GM21723 (cell line): ENCODE measurements around the gene TNFRSF21.
"Not testable (repeated sequence)": the region's sequence is repeated elsewhere in the genome, so short reads cannot be mapped to it uniquely, and the experiment has no call there.

Source experiments
- ATAC-seq: cut with Tn5 transposase; IDR thresholded peaks from one replicate; pipeline ENCODE4 v1.9.1; 2021; ENCODE audit warnings: mild to moderate bottlenecking, moderate library complexity; ENCODE audit not compliant: unreplicated experiment

The TNFRSF21 gene

DNA sequence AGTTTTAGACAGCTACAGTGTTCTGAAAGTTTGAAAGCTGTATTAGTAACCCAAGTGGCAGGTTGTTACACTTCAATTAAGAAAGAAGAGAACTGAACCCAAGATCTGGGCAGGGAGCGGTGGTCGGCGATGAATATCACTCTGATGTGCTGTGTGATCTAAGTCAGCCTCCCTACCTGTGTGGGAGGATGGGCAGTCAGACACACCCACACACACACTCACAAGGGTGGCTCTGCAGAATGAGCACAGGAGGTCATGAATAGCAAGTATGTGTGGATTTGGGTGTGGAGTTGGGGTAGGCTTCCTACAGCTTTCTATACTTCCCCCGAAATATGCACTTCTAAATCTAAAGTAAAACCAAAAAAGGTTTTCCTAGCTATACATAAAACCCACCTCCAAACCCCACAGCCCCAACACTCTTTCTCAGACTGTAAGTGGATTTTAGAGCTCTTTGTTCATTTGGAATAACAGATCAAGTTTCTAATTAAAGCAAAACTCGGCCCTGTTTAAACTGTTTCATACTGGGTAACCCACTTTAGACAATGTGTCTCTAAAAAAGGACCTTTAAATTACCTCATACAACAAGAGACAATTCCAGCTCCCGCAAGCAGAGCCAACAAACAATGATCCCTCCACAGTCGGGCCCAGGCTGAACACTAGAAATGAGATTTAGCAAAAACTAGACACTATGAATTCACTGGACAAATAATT is 19.4 kb downstream of the TNFRSF21 start:
- no peak for ATAC-seq

DNA sequence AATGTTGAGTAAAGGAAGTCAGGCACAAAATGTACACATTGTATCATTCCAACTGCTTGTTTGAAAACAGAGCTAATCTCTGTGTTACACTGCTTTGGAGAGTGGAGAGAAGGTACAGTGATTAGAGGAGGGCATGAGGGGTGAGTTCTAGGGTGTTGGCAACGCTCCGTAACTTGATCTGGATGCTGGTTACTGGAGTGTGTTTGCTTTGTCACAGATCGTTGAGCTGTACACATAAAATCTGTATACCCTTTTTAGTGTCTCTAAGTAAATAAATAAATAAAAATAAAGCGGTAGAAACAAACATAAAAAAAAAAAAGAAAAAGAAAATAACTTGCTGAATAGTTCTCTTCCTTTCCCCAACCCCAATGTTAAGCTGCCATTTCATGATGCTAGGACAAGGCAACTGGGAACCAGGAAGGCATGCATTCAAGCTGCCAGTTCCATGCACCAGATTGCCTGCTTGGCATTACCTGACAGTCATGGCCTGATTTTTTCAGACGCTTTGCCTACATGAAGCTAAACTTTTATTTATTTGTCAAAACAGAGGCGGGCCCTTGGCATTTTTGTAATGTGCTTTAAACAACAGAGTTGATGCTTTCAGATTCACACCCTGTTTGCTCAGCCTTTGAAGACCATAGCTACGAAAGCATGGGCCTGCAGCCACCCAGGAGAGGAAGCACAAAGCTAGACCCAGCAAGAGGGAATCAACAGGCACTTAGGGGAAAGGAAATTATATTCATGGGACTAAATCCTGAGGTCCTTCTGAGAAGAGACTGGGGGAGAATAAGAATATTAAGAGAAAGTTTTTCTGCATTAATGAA is 21.2 kb downstream of the TNFRSF21 start:
- ATAC-seq = no peak

DNA sequence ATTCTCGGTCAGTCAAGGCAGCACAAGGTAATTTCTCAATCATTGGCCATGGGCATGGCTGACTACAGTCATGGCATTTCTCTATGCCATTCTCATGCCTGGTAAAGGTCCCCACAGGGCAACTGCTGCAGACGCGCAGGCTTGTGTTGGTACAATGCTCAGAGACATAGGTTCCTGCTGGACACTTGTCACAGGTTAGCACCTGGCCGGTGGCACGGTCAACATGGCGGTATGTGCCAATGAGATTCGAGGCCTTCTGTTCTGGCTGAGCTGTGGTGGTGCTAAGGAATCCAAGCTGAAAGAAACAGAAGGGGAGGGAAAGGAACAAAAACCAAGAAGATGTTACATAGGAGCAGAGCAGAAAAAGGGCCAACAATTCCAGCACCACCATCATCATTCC is 23.4 kb downstream of the TNFRSF21 start:
- no peak for ATAC-seq

DNA sequence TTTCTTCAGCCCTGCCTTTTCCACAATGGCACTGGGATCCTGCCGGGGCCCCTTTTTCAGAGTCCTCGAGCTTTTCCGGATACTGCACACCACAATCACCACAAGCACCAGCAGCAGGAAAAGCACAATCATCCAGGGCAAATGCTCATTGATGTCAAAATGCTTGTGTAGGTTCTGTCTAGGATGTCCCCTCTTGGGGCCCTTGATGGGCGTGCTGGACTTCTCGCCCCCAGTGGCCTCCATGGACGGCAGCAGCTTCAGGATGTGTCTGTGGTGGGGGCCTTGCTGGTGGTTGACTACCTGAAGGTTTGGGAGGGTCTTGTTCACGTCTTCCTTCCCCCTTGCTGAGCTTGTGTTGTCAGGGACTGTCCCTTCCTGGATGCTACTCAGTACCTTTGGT is 25.7 kb downstream of the TNFRSF21 start:
- no peak for ATAC-seq

DNA sequence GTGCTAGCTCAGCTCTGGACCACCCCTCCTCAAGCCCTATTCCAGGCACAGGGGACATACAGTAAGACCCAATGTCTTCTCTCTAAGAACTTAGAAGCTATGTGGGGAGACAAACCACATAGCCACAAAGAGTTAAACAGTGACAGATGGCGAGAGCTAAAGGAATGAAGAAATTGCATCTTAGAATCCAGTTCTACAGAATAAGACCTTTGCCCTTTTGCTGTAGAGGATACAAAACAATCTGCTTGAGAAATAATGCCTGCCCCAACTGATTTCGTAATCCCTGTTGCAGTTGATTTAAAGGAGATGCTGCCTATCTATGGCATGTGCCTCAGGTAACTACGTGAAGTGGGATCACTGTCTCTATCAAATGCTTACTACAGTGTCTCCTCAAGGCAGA is 31.2 kb downstream of the TNFRSF21 start:
- no peak for ATAC-seq

DNA sequence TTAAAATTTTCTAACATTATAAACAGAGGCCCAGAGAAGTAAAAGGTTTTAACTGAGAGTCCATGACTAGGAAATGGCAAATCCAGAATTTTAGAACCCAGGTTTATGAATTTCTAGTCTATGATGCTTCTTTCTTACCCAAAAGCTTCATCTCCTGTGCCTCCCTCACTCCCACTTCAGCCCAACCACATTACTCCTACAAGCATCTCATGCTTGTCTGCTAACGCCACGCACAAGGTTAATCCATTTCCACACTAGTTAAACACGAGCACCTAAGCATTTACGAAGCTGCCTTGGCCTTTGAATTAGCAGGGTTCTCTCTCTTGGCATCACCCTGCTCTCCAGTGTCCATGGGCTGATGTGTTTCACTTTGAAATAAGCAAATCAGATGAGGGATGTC is 32.0 kb downstream of the TNFRSF21 start:
- no peak for ATAC-seq

DNA sequence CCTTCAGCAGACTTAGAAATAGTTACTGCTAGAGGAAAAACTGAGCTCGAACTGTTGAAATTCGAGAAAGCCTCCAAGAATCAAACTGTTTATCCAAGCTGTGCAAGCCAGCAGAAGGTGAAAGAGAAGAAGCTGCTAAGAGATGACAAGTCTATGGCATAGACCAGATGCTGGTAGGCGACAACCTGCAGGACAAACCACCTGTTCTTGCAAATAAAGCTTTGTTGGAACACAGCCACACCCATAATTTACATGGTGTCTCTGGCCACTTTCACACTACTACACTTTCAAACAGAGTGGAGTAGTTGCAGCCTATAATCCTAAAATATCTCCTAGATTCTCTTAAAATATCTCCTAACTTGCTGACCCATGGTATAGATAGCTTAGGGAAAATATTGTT is 33.3 kb downstream of the TNFRSF21 start:
- ATAC-seq = no peak

DNA sequence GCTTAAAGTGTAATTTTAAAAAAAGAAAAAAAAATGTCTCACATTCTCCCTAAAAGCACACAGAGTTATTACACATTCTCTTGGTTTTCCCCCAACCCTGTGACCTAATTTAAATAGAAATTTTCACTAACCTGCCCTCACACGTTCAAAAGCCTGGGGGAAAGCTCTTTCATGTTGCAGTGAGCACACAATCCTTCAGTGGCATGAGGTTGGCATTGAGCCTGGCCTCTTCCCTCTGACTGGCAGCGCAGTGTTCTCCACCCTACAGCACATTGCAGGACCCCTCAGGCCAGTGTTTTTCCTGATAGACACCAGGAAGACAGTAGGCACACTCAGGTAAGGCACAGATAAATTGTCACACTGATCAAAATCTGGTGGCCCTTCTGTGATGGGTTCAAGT is 34.1 kb downstream of the TNFRSF21 start:
- no peak for ATAC-seq

DNA sequence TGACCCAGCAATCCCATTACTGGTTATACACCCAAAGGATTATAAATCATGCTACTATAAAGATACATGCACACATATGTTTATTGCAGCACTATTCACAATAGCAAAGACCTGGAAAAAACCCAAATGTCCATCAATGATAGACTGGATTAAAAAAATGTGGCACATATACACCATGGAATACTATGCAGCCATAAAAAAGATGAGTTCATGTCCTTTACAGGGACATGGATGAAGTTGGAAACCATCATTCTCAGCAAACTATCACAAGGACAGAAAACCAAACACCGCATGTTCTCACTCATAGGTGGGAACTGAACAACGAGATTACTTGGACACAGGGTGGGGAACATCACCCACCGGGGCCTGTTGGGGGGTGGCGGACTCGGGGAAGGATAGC is 34.6 kb downstream of the TNFRSF21 start:
- not testable (repeated sequence) for ATAC-seq

DNA sequence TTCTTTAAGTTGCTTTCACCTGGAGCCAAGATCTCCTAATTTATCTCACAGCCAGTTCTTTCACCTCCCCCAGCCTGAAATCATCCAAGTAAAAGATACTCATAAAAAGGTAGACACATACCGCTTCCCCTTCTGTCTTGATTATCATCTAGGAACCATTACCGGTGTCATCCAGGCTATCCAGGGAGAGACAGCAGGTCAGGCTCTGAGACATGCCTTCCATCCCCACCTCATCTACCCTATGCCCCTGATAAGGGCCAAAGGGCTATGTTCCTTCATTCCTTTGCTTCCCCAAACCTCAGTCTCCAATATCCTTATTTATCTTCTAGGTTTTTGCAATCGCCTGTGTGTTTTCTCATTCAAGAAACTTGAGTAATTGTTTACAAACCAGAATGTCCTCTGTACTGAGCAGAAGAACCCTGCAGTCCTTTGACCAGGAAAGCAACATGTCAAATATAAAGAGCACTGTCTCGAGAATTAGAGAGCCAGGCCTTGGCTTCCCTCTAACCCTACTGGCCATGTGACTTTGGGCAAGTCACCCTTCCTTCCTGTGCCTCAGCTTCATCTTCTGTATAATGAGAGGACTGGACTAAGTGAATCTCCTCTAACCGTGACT is 41.0 kb downstream of the TNFRSF21 start:
- ATAC-seq = no peak

DNA sequence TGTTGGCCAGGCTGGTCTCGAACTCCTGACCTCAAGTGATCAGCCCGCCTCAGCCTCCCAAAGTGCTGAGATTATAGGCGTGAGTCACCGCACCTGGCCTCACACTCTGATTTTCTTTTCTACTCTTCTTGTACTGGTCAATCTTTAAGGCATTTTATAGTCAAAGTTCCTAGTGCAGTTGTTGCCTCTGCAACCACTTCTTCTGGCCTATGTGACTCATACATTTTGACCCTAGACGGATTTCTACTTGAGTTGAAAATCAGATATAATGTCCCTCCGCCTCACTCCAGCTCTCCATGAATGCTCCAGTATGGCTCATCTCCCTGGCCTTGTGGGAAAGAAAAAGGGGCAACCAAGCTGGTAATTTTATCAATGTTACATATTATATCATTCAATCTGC is 42.4 kb downstream of the TNFRSF21 start:
- ATAC-seq = no peak

DNA sequence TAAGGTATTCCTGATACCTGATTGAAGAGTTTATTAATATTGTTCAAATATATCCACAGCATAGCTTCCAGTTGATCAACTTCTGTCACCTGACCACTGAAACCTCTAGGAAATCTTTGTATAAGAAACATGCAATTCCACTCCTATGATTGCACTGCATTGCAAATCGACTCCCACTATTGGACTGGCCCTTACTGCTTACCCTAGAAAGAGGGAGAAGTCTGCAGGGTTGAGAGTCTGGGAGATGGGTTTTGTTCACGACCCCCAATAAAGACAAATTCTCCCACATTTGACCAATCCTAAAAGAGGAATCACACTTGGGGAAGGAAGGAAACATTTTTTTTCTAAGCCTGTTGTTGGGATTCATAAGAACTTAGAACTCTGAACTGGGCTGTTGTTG is 43.7 kb downstream of the TNFRSF21 start:
- no peak for ATAC-seq

DNA sequence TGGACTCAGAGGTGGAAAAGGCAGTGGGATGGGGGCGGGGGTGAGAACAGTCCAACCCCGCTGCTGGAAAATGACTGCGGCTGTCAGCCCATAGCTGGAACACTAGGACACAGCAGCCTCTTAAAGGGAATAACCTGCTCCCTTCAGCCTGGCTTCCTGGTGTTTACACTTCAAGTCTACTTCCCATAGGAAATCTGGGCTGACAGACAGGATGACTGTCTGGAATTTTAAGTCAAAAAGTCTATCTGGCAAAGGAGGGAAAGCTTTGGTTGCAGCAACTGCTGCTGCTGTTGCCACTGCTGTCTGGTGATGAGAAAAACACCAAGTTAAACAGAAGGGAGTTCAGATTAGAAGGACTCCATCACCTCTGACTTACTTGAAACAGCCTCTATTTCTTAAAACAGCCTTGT is 44.9 kb downstream of the TNFRSF21 start:
- no peak for ATAC-seq

DNA sequence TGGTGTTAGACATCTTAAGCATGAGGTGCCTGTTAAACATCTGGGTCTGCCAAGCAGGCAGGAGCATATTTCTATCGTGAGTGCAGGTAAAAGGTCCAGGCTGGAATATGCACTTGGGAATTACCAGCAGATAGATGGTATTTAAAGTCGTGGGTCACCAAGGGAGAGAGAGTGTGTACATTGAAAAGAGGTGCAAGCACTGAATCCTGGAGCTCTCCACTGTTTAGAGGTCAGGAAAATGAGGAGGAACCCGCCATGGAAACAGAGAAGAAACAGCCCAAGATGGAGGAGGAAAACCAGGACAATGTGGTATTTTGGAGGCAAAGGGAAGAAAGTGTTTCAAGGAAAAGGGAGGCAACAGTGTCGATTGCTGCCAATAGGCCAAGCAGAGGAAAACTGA is 46.4 kb downstream of the TNFRSF21 start:
- ATAC-seq = no peak

DNA sequence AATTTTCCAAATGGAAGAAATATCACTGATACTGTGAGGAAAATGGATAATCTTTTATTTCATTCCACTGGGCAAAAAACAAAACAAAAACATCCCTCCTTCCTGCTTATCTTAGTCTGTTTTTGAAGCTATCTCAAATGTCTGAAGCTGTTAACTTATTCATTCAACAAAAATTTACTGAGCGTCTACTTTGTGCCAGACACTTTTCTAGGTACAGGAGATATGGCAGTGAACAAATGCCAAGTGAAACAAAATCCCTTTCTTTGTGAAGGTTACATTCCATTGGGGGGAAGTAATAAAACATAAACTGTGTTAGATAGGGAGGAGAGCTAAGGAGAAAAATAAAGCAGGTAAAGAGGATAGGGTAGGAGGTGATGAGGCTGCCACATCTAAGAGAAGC is 47.5 kb downstream of the TNFRSF21 start:
- ATAC-seq = no peak

DNA sequence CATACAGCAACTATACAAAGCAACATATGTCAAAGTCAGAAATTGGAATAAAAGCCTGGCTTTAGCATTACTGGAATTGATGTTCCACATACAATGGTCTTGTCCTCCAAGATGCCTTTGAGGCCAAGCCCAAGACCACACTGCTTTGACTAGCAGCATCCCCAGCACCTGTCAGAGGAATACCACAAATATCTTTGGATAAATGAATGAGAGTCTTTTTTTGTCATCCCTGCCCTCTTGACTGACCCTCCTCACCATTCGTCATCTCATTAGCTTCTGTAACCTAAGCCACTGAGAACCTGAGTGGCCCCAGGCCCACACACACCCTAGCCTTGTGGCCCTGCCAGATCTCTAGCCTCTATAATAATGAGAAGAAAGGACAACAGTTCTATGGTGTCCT is 48.5 kb downstream of the TNFRSF21 start:
- ATAC-seq = no peak

DNA sequence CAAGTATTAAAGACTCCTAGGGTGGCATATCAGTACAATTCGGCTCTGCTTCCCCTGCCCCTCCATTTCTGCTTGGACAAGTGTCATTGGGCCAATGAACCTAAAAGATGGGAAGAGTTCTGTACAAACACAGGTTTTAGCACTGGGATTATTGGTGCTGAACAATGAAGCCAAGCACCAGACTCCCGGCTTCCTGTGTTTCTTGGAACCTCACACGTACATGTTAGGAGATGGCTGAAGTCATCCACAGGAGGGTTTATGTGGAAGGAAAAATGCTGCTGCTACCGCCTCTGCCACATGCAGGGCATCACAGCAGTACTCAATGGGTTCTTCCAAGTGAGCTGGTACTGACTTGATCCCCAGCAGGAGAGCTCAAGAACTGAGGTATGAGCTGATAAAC is 49.7 kb downstream of the TNFRSF21 start:
- no peak for ATAC-seq

DNA sequence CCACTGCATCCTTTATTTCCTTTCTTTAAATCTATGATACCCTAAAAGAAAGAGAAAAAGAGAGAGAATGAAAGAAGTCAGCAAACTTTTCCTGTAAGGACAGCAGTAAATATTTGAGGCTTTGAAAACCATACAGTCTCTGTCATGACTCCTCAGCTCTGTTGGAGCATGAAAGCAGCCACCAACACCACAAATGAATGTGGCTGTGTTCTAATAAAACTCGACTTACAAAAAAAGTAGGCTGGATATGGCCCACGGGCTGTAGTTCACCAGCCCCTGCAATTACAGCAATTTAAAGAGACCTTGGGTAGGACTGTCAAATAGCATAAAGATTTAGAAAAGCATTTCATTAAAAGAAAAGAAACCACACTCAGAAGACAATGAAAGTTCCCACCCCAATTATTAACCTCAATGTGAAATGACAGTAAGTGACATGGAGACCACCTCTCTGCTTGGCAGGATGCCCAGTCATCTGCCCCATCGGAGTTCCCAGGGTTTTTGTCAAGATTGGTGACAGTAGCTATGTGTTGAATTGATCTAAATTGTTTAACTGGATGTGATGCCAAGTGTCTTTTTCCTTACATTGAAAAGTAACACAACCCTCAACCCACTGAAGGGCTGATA is 50.9 kb downstream of the TNFRSF21 start:
- ATAC-seq = no peak

DNA sequence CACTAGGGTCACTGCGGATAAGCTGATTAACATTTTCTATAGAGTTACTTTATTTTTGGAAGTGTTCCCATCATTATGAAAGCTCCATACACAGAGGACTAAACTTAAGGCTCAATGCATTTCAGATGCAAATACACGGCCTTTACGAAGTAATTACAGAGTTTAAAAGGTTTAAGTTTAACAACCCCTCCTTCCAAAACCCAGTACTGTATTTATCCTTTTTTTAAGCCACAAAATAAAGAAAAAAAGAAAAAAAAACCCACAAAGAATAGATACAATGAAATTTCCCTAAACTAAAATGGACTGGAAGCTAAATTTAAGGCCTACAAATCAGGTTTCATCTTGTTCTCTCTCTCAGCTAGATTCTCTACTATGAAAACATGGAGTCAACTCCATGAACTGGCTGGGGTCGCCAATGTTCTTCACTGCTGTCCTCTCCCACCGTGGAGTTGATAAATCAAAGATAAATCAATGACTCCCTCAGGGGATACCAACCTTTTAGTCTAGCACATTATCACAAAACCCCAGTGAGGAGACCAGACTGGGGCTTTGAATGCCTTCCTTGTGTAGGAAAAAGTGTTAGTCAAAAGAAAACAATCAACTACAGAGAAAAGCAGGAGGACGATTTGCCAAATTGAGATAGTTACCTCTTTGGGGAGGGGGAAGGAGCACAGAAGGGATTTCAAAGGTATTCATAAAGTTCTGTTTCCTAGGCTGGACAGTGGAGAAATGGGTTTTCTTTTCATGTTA is 52.5 kb downstream of the TNFRSF21 start:
- no peak for ATAC-seq

DNA sequence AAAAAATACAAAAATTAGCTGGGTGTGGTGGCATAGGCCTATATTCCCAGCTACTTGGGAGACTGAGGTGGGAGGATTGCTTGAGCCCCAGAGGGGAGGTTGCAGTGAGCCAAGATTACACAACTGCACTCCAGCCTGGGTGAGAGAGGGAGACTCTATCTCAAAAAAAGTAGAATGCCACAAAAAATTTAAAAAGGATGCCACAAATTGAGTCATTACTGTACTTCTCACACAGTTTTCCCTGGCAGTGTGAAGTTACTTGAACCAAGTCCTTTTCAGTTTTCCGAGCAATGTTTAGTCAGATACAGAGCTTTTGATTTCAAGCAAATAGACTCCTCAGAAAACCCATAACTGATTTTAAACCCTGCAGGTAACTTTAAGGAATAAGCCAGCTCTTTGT is 53.3 kb downstream of the TNFRSF21 start:
- ATAC-seq = no peak

DNA sequence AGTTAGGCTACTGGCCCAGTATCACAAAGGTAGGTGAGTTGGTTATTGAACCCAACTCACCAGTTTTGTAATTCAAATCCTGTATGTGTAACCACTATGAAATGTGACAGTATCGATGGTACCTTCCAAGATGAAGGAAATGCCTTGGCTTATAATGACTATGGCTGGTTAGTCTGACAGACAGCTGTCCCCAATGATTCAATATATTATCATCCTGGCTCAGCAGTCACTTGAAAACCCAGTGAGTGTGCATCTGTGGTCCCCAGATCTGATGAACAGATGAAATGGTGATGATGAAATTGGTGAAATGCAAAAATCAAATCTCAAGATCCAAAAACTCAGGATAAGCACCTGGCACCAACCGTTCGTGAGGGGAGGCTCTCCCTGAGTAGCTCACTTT is 54.8 kb downstream of the TNFRSF21 start:
- no peak for ATAC-seq
